OCI-LY1 (cell line): ENCODE data around the gene BNIP3.

ENCODE experiments used
- H2AFZ ChIP-seq: fragments of 200-600 bp; sonication (generic), shearing (Covaris generic); 2 replicates; pipeline ENCODE4 v1.6.0; 2014; ENCODE audit warnings: antibody characterized with exemption, mild to moderate bottlenecking, low read length
- H3F3A ChIP-seq: fragments of 200-600 bp; sonication (generic), shearing (Covaris generic); 2 replicates; pipeline ENCODE4 v1.6.0; 2014; ENCODE audit warnings: mild to moderate bottlenecking, antibody characterized with exemption, low read length, moderate library complexity; ENCODE audit not compliant: insufficient read depth
- H3K27ac ChIP-seq: fragments of 200-600 bp; sonication (generic); 2 replicates; pipeline ENCODE4 v1.5.1; 2014; ENCODE audit warnings: low read length, mixed run types, mild to moderate bottlenecking, low read depth; ENCODE audit not compliant: poor library complexity, severe bottlenecking
- H3K27me3 ChIP-seq: fragments of 200-600 bp; sonication (generic); 2 replicates; pipeline ENCODE4 v1.6.0; 2014; ENCODE audit warnings: antibody characterized with exemption, mild to moderate bottlenecking, low read length, moderate library complexity; ENCODE audit not compliant: insufficient read depth
- H3K36me3 ChIP-seq: fragments of 200-600 bp; sonication (generic); 2 replicates; pipeline ENCODE4 v1.6.1; 2014; ENCODE audit warnings: mild to moderate bottlenecking, antibody characterized with exemption, low read length, moderate library complexity, mixed read lengths; ENCODE audit not compliant: insufficient read depth
- H3K4me1 ChIP-seq: fragments of 200-600 bp; sonication (generic); 2 replicates; pipeline ENCODE4 v1.5.1; 2014; ENCODE audit warnings: mild to moderate bottlenecking, low read length, moderate library complexity; ENCODE audit not compliant: insufficient read depth, severe bottlenecking
- H3K4me2 ChIP-seq: fragments of 200-600 bp; sonication (generic), shearing (Covaris generic); 2 replicates; pipeline ENCODE4 v1.6.1; 2014; ENCODE audit warnings: low read length
- H3K4me3 ChIP-seq: fragments of 200-600 bp; sonication (generic); 2 replicates; pipeline ENCODE4 v1.5.1; 2014; ENCODE audit warnings: low read length, low read depth, mild to moderate bottlenecking, mixed read lengths; ENCODE audit not compliant: poor library complexity, severe bottlenecking
- H3K79me2 ChIP-seq: fragments of 200-600 bp; shearing (Covaris generic); 2 replicates; pipeline ENCODE4 v1.6.1; 2016; ENCODE audit warnings: mixed run types, low read length, mixed read lengths; ENCODE audit not compliant: insufficient read depth
- H3K9ac ChIP-seq: fragments of 200-600 bp; sonication (generic), shearing (Covaris generic); 2 replicates; pipeline ENCODE4 v1.6.1; 2014; ENCODE audit warnings: mild to moderate bottlenecking, low read length, mixed read lengths
- H3K9me2 ChIP-seq: fragments of 200-600 bp; sonication (generic), shearing (Covaris generic); 2 replicates; pipeline ENCODE4 v1.6.1; 2014; ENCODE audit warnings: low read depth, mild to moderate bottlenecking, low read length, mixed read lengths
- H3K9me3 ChIP-seq: fragments of 200-600 bp; shearing (Covaris generic); 2 replicates; pipeline ENCODE4 v1.6.1; 2014; ENCODE audit warnings: low read length, mixed read lengths
- H4K20me1 ChIP-seq: fragments of 200-600 bp; sonication (generic), shearing (Covaris generic); 2 replicates; pipeline ENCODE4 v1.6.0; 2016; ENCODE audit warnings: mild to moderate bottlenecking, low read length; ENCODE audit not compliant: insufficient read depth
- CTCF ChIP-seq: fragments of 200-600 bp; sonication (generic), shearing (Covaris generic); IDR thresholded peaks from 2 replicates; pipeline ENCODE4 v1.5.1; 2017; ENCODE audit warnings: mild to moderate bottlenecking, antibody characterized with exemption, low read length, moderate library complexity, mixed read lengths
- EZH2 ChIP-seq: fragments of 200-600 bp; sonication (generic), shearing (Covaris generic); IDR thresholded peaks from 2 replicates; pipeline ENCODE4 v1.8.0; 2017; ENCODE audit warnings: borderline replicate concordance, mixed run types, mild to moderate bottlenecking, antibody characterized with exemption, low read length, moderate library complexity, mixed read lengths

The BNIP3 gene

GRCh38 chr10:131997366-131998049 is 15.8 kb upstream of the BNIP3 start:
- no peaks in the 10 kb centered on the region for H3K79me2 ChIP-seq
- no peaks in the 10 kb centered on the region for H4K20me1 ChIP-seq
- TF ChIP-seq CTCF (no peak), EZH2 (no peak)
- H3K27me3 ChIP-seq = 0 out of 2 replicates have a peak, but pooled peaks cover 5% of the 10 kb centered on the region
- H2AFZ ChIP-seq = no peak overlapping the region
- no peak overlapping the region for H3K27ac ChIP-seq
- H3K4me2 ChIP-seq = no peak overlapping the region; the same call in 1 of the 2 replicates
- no peak overlapping the region for H3K9ac ChIP-seq
- peaks cover 8% of the 10 kb centered on the region for H3K4me1 ChIP-seq
- H3K9me3 ChIP-seq = no peaks in the 10 kb centered on the region
- H3K4me3 ChIP-seq = no peak overlapping the region
- no peaks in the 10 kb centered on the region for H3K9me2 ChIP-seq
- H3F3A ChIP-seq = no peaks in the 10 kb centered on the region
- no peaks in the 10 kb centered on the region for H3K36me3 ChIP-seq

GRCh38 chr10:131996466-131997365 is 15.0 kb upstream of the BNIP3 start:
- no peak overlapping the region for H2AFZ ChIP-seq
- no peak overlapping the region; the same call in 1 of the 2 replicates for H3K4me2 ChIP-seq

GRCh38 chr10:131994435-131994834 is 12.7 kb upstream of the BNIP3 start:
- Histone ChIP-seq H3K4me2 (no peak overlapping the region), H3K4me1 (peaks cover 8% of the 10 kb centered on the region), H4K20me1 (no peaks in the 10 kb centered on the region), H3K79me2 (no peaks in the 10 kb centered on the region), H3K36me3 (no peaks in the 10 kb centered on the region), H3F3A (no peaks in the 10 kb centered on the region), H3K9ac (no peak overlapping the region), H3K9me2 (no peaks in the 10 kb centered on the region), H3K27me3 (0 out of 2 replicates have a peak, but pooled peaks cover 5% of the 10 kb centered on the region), H2AFZ (no peak overlapping the region), H3K4me3 (no peak overlapping the region), H3K27ac (no peak overlapping the region), H3K9me3 (no peaks in the 10 kb centered on the region)
- TF ChIP-seq CTCF (no peak), EZH2 (no peak)

More at GRCh38 chr10:131996466-131997365, 15.0 kb upstream of the BNIP3 start:
- H4K20me1 ChIP-seq = no peaks in the 10 kb centered on the region
- no peaks in the 10 kb centered on the region for H3K9me2 ChIP-seq
- peaks cover 8% of the 10 kb centered on the region for H3K4me1 ChIP-seq
- H3K79me2 ChIP-seq = no peaks in the 10 kb centered on the region
- H3K36me3 ChIP-seq = no peaks in the 10 kb centered on the region
- H3K27ac ChIP-seq = no peak overlapping the region
- H3K9me3 ChIP-seq = no peaks in the 10 kb centered on the region
- TF ChIP-seq CTCF (no peak), EZH2 (no peak)
- H3K27me3 ChIP-seq = 0 out of 2 replicates have a peak, but pooled peaks cover 5% of the 10 kb centered on the region
- no peak overlapping the region for H3K9ac ChIP-seq
- H3K4me3 ChIP-seq = no peak overlapping the region
- no peaks in the 10 kb centered on the region for H3F3A ChIP-seq
